HG03457 (cell line): ENCODE measurements around the gene EHBP1L1.

Source experiments
- ATAC-seq: cut with Tn5 transposase; IDR thresholded peaks from one replicate; pipeline ENCODE4 v1.9.1; 2021; ENCODE audit warnings: moderate number of reproducible peaks; ENCODE audit not compliant: unreplicated experiment

EHBP1L1 gene

DNA sequence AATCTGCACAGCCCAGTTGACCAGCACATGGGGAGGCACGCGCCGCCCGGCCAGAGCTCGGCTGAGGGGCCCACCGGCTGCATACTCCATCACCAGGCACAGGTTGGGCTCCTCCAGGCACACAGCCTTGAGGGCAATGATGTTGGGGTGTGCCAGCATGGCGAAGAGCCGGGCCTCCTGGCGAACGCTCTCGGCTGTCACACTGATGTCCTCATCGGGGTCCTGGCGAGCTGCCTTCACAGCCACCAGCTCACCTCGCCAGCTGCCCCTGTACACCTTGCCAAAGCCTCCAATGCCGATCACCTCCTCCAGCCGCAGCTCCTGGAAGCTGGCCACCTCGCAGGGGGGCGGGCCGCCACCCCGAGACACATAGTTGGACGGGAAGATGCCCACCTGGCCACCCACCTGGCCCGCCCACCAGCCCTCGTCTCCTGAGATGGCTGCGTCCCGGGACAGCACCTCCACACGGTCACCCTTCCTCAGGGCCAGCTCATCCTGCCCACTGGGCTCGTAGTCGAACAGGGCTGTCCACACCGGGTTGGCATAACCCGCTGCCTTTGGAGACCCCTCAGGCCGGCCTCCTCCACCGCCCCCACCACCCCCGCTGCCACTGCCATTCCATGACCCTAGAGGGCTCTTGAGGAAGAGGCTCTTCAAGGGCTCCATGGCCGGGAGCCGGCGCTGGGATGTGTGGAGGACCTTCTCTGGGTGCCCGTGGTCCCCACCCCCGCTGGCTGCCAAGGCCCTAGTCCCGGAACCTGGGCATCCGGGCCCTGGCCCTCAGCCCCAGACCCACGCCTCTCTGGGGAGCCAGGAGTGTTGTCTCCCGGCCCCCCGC lies 37.5 kb downstream of the EHBP1L1 start:
- no peak for ATAC-seq

DNA sequence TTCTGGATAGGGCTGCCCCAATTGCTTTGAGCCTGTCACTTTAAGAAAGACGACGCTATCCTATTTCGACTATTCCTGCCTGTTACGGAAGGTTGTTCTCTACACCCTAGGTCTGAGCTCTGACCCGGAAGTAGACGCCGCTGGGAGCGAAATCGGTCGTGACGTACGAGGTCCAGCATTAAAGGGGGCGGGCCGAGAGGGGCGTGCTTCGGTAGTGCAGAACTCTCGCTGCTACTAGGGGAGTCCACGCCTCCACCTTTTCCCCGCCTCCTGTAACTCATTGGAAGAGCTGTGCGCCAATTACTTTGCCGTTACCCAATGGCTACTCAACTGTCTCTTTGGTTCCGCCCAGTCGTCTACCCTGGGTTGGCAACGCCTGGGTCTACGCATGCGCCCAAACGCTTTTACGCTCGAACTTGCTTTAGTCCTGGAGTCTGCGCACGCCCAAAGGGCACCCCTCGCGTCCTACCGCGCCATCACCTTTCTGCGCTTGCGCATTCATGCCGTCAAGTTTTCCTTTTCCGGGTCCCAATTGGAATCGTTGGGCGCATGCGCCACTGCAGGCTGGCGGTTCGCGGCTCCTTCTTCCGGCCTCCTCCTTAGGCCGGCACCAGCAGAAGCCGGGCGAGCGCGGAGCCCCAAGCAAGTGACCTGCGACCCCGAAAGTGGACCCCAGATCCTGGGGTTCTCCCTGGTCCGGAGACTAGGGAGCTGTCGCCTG lies 39.5 kb downstream of the EHBP1L1 start, which contains the start of gene PCNX3:
TSS of gene PCNX3 (plus strand) at position 548 of the 721 bp plus-strand sequence. CDS start 536 bp downstream, outside the sequence.
- peak; percentile 72 for ATAC-seq

DNA sequence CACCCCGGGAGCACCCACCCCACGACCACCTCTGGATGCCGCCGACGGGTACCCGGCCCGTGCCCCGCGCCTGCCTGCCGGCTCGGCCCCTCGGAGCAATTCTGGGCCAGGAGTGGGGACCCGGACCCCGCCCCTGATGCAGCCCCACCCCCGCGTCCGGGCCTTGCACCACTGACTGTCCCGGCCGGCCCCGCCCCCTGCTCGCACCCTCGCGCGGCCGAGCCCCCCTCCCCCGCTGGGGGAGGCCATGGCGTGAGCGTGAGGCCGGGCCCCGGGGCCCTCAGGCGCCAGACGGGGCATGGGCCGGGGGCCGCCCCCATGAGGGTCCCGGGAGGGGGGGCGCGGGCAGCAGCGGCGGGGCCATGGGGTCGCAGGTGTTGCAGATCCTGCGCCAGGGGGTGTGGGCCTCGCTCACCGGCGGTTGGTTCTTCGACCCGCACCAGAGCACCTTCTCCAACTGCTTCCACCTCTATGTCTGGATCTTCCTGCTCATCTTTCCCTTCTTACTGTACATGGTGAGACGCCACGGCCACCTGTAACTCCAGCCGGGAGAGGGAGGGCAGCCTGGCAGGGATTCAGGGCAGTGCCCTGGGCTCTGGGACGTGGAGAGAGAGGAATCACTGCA lies 40.2 kb downstream of the EHBP1L1 start:
- no peak for ATAC-seq

DNA sequence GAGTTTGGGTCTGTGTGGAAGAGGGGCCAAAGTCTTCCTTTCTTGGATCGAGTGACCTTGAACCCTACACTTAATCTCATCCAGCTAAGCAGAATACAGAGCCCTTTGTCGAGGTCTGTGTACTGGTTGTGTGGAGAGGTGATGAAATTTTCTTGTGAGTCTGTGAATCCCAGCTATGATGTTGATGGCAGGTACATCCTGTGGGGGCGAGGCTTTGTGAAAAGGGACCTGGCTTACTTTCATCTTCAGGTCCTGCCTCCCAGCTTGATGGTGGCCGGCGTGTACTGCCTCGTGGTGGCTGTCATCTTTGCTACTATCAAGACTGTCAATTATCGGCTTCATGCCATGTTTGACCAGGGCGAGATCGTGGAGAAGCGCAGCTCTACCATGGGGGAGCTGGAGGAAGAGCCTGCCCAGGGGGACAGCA lies 40.7 kb downstream of the EHBP1L1 start:
- ATAC-seq = no peak

DNA sequence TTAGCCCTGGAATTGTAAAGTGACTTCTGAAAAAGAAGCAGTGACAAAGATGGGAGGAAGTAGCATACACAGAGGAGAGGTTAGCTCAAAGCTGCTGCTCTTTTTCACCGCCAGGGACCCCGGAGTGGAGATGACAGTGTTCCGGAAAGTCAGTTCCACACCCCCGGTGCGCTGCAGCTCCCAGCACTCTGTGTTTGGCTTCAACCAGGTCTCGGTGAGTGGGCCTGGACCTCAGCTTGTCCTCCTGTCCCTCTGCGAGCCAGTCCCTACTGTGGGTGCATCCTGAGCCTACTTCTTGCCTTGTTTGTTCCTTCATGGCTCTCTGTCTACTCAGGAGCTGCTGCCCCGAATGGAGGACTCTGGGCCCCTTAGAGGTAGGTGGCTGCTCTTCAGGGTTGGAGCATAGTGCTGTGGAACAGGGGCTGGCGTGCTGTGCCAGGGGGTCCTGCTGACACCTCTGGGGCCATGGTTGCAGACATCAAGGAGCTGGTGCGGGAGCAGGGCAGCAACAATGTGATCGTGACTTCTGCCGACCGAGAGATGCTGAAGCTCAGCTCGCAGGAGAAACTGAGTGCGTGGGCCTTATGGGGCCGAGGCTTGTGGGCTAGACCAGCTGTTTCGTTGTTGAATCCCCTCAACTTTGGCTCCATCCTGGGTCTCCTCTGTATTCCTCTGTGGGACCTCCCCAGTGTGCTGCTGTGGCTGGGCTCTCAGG lies 41.4 kb downstream of the EHBP1L1 start:
- no peak for ATAC-seq

DNA sequence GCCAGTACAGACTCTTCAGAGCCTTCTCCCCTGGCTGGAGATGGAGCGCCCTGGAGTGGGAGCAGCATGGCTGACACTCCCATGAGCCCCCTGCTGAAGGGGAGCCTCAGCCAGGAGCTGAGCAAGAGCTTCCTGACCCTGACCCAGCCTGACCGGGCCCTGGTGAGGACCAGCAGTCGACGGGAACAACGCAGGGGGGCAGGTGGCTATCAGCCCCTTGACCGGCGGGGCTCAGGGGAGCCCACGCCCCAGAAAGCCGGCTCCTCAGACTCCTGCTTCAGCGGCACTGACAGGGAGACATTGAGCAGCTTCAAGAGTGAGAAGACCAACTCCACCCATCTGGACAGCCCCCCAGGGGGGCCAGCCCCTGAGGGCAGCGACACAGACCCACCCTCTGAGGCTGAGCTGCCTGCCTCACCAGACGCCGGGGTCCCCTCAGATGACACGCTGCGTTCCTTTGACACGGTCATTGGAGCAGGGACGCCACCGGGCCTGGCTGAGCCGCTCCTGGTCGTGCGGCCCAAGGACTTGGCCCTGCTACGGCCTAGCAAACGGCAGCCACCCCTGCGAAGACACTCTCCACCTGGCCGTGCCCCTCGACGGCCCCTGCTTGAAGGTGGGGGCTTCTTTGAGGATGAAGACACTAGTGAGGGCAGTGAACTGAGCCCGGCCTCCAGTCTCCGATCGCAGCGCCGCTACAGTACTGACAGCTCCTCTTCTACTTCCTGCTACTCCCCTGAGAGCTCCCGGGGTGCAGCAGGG lies 42.3 kb downstream of the EHBP1L1 start:
- no peak for ATAC-seq

DNA sequence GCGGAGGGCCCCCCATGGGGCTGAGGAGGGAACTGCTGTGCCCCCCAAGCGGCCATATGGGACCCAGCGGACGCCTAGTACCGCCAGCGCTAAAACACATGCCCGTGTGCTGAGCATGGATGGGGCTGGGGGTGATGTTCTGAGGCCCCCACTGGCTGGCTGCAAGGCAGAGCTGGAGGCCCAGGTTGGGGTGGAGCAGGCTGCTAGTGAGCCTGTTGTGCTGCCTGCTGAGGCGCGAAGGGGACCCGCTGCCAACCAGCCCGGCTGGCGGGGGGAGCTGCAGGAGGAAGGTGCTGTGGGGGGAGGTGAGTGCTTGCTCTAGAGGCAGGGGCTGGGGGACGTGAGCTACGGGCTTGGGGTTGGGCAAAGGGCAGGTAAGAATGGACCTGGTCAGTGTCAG lies 42.9 kb downstream of the EHBP1L1 start:
- no peak for ATAC-seq

DNA sequence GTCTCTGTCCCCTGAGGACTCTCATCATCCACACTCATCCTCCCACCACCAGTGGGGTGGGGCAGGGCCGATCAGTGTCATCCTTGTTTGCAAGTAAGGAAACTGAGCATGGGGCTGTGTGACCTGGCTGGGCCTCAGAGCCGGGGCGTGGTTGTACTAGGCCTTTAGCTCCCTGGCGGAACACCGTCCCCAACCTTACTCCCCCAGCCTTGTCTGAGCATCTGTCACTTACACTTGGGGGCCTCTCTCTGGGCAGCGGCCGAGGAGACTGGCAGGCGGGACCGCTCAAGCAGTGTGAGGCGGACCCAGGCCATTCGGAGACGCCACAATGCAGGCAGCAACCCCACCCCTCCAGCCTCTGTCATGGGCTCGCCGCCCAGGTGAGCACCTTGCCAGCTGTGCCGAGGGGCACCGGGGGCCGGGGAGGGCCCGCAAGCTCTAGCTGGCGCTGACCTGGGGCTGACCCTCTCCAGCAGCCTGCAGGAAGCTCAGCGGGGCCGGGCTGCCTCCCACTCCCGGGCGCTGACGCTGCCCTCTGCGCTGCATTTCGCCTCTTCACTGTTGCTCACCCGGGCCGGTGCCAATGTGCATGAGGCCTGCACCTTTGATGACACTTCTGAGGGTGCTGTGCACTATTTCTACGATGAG lies 43.6 kb downstream of the EHBP1L1 start:
- ATAC-seq = no peak

DNA sequence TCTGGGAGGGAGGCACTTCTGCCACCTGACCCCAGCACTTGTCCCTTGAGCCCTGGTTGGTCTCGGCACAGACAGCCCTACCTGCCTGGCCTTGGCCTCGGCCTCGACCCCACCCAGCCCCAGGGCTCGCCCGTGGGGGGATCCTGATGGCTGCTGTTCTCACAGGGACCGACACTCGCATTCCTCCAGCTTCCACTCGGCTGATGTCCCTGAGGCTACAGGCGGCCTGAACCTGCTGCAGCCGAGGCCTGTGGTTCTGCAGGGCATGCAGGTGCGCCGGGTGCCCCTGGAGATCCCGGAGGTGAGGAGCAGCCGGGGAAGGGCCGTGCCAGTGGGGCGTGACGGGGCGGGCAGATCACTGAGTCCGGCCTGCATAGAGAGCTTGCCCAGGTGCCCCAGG lies 44.8 kb downstream of the EHBP1L1 start:
- ATAC-seq = no peak

DNA sequence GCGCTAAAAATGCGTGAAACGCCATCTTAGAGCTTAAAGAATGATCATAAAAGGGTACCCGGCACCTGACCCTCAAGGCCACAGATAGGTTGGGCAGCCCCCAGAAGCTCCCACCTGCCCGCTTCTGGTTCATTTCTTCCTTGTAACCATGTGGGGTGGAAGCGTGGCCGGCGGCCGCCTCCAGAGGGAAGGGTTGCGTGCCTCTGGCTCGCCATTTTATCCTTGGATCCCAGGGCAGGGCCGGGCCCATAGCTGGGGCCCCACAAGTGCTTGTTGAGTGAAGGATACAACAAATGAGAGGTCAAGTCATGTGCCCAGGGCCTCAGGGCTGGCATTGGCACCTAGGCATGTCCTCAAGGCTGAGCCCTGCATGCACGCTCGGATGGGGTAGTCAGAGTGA lies 45.6 kb downstream of the EHBP1L1 start:
- no peak for ATAC-seq

DNA sequence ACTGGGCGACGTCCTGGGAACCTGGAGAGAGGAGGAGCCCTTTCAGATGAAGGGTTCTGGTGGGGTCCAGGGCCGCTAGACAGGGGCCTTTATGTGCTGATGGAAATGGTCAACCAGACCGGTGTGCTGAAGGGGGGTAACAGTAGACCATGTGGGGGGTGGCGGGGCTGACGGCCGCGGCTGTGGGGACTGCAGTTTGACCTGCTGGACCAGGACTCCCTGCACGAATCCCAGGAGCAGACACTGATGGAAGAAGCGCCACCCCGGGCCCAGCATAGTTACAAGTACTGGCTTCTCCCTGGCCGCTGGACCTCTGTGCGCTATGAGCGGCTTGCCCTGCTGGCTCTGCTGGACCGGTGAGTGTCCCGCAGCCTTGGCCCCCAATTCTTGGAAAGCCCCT lies 46.2 kb downstream of the EHBP1L1 start:
- no peak for ATAC-seq

DNA sequence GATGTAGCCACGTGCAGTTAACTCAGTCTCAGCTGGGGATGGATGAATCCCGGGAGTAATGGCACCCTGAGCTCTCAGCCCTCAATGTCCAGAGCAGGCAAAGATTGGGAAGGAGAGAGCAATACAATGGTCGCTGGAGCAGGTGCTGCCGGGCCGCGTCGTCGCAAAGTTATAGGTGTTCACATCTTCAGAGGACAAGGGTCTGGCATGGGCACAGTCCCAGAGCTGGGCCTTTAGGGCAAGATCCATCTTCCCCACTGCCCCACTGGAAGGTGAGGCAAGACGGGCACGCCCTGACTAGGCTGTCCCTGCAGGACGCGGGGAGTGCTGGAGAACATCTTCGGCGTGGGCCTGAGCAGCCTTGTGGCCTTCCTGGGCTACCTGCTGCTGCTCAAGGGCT lies 47.3 kb downstream of the EHBP1L1 start:
- no peak for ATAC-seq

DNA sequence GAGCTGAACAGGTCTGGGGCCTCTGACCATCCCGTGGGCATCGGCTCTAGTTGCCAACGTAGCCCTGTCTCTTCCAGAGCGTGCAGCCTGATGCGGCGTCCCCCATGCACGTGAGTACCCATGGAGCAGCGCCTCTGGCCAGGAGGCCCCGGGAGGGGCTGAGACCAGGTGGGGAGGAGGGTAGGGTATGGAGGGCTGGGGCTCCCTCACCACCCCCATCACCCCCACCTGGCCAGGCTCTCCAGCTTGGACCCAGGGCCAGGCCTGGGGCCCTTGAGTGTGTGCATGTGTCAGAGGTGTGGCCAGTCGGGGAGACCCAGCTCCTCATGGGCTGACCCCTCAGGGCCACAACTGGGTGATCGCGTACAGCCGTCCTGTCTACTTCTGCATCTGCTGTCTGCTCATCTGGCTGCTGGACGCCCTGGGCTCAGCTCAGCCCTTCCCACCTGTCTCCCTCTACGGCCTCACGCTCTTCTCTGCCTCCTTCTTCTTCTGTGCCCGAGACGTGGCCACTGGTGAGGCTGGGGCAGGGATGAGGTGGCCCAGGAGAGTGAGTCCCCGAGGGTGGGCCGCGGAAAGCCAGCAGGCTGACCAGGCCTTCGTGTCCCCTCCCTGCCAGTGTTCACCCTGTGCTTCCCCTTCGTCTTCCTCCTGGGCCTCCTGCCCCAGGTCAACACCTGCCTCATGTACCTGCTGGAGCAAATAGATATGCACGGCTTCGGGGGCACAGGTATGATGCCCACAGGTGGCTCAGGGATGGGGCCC lies 48.2 kb downstream of the EHBP1L1 start:
- ATAC-seq = no peak

DNA sequence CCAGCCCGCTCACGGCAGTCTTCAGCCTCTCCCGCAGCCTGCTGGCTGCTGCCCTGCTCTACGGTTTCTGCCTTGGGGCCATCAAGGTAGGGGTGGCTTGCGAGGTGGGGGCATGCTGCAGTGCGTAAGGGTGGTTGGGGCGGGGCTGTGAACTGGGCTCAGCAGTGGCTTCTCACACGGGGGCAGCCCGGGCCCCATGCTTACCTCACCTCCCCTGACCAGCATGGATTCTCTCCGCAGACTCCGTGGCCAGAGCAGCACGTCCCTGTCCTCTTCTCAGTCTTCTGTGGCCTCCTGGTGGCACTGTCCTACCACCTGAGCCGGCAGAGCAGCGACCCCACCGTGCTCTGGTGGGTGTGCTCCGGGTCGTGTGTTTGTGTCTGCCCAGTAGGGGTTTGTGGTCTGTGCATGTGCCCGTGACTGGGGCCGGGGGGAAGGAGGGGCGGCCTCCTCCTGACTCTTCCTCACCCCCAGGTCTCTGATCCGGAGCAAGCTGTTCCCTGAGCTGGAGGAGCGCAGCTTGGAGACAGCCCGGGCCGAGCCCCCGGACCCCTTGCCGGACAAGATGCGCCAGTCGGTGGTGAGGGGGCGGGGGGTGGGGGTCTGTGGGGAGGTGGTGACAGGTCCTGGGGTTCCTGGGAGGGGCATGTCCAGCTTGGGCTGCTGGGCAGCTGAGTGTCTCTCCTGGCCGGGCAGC lies 49.2 kb downstream of the EHBP1L1 start:
- no peak for ATAC-seq

DNA sequence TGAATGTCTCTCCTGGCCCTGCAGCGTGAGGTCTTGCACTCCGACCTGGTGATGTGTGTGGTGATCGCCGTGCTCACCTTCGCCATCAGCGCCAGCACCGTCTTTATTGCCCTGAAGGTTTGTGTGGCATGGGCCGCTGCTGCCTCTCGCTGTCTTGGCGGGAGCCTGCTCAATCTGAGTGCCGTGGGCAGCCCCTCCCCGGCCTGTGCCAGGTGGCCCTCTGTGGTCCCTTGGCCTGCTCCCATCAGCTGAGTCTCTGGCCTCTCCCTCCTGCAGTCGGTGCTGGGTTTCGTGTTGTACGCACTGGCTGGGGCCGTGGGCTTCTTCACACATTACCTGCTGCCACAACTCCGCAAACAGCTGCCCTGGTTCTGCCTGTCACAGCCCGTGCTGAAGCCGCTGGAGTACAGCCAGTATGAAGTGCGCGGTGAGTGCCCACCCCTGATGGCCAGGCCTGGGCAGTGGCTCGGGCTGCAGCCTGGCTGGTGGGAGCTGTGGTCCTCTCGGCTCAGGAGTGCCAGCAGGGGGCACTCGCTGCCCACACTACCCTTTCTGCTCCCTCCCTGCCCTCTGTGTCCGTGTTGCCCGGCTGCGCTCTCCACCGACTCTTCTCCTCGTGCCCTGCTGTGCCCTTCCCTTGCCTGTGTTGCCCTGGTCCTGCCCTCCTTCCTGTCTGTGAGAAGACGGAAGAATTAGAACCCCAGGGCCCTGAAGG lies 49.9 kb downstream of the EHBP1L1 start:
- ATAC-seq = no peak

DNA sequence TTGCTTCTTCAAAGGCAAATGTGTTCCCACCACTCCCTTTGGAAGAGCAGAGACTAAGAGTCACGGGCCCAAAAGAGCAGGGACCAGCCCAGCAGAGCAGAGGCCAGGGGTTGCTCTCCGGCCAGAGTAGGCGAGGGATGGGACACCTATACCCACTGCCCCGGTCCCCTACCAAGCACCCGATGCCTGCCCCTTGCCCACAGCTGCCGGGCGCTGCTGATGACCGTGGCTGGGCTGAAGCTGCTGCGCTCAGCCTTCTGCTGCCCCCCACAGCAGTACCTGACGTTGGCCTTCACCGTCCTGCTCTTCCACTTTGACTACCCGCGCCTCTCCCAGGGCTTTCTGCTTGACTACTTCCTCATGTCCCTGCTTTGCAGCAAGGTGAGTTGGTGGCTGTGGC lies 51.3 kb downstream of the EHBP1L1 start:
- no peak for ATAC-seq

DNA sequence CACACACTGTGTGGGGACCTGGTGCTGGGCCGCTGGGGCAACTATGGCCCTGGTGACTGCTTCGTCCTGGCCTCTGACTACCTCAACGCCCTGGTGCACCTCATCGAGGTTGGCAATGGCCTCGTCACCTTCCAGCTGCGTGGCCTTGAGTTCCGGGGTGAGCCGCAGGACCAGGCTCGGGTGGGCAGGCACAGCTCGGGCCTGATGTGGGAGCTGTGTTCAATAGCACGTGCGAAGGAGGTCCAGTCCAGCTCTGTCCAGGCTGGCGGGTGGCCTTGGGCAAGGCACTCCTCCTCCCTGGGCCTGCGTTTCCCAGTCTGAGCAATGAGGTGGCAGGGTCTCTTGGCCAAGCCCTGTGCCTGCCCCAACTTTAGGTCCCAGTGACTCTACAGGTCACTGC lies 53.7 kb downstream of the EHBP1L1 start:
- no peak for ATAC-seq

DNA sequence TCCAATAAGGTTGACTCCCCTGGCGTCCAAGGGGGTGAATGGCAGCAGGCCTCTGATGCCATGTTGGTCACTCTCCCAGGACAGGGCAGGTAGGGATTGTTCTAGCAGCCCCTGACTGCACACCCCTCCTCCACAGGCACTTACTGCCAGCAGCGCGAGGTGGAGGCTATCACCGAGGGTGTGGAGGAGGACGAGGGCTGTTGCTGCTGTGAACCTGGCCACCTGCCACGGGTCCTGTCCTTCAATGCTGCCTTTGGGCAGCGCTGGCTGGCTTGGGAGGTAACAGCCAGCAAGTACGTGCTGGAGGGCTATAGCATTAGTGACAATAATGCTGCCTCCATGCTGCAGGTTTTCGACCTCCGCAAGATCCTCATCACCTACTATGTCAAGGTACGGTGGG lies 54.4 kb downstream of the EHBP1L1 start:
- ATAC-seq = no peak
